Measurements from ENCODE around the gene BRPF1.

The BRPF1 gene, protein sequence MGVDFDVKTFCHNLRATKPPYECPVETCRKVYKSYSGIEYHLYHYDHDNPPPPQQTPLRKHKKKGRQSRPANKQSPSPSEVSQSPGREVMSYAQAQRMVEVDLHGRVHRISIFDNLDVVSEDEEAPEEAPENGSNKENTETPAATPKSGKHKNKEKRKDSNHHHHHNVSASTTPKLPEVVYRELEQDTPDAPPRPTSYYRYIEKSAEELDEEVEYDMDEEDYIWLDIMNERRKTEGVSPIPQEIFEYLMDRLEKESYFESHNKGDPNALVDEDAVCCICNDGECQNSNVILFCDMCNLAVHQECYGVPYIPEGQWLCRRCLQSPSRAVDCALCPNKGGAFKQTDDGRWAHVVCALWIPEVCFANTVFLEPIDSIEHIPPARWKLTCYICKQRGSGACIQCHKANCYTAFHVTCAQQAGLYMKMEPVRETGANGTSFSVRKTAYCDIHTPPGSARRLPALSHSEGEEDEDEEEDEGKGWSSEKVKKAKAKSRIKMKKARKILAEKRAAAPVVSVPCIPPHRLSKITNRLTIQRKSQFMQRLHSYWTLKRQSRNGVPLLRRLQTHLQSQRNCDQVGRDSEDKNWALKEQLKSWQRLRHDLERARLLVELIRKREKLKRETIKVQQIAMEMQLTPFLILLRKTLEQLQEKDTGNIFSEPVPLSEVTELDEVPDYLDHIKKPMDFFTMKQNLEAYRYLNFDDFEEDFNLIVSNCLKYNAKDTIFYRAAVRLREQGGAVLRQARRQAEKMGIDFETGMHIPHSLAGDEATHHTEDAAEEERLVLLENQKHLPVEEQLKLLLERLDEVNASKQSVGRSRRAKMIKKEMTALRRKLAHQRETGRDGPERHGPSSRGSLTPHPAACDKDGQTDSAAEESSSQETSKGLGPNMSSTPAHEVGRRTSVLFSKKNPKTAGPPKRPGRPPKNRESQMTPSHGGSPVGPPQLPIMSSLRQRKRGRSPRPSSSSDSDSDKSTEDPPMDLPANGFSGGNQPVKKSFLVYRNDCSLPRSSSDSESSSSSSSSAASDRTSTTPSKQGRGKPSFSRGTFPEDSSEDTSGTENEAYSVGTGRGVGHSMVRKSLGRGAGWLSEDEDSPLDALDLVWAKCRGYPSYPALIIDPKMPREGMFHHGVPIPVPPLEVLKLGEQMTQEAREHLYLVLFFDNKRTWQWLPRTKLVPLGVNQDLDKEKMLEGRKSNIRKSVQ (N-terminal part only)

DNA sequence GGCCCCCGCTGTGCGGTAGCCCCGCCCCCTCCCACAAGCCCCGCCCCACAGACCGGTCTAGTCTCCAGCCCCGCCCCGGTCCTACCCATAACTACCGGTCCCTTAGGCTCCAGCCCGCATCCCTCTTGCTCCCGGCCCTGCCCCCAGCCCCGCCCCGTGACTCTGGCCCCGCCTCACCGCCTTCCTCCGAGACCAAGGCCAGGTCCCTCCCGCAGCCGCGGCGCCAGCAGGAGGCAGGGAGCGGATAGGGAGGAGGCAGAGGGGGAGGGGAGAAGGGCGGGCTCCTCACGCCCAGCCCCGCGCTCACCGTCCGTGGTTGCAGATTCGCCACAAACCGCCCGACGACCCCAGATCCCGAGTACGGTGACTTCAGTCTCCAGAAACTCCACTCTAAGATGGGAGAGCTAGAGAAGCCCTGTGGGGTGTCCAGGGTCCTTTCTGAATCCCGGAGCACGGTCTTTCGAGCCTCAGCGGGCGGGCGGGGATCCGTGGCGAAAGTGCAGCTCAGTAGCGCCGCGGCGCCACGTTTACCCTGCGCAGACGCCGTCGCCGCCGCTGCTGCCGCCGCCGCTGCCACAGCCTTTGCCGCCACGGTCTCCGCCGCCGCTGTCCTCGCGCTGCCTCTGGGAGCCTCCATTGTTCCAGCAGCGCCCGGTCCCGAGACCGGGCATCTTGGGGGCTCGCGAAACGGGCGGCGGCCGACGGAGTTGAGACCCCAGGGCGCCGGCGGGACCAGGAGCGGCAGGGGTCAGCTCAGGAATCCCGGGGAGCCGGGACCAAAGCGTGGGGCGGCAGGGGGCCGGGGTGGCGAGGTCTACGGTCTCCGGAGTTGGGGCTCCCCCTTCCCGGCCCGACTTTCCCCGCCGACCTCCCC, at the start of gene BRPF1:
Gene BRPF1 (plus strand): TSS at position 530 of the 874 bp plus-strand sequence. CDS start 2,406 bp downstream, outside the sequence.
- TF ChIP-seq, protein P1, sequence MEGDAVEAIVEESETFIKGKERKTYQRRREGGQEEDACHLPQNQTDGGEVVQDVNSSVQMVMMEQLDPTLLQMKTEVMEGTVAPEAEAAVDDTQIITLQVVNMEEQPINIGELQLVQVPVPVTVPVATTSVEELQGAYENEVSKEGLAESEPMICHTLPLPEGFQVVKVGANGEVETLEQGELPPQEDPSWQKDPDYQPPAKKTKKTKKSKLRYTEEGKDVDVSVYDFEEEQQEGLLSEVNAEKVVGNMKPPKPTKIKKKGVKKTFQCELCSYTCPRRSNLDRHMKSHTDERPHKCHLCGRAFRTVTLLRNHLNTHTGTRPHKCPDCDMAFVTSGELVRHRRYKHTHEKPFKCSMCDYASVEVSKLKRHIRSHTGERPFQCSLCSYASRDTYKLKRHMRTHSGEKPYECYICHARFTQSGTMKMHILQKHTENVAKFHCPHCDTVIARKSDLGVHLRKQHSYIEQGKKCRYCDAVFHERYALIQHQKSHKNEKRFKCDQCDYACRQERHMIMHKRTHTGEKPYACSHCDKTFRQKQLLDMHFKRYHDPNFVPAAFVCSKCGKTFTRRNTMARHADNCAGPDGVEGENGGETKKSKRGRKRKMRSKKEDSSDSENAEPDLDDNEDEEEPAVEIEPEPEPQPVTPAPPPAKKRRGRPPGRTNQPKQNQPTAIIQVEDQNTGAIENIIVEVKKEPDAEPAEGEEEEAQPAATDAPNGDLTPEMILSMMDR (IDR thresholded peaks at IDR 0.05; ENCODE audit: low read depth, low read length), result peak; percentile 6
- peak; percentile 99 for DNase-seq (ENCODE audit: extremely low read depth, low read depth)

DNA sequence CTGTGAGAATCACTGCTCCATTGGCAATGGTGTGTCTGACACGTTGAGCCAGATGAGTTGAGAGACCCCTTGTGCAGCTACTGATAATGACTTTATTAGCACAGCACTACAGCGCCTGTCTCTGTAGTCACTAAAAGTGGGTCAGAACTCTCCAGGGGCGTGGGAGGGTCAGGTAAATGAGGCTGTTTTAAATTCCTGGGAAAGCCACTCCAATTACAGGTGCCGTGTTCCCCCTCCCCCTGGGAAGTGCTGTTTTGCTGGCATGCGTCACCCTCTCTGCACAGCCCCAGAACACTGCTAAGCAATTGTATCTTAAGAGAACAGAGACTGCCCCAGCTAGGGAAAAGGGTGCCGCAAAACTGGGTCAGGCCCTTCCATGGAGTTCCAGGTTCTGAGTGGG, 49.4 kb upstream of the BRPF1 start:
- no peak for DNase-seq (ENCODE audit: extremely low read depth, low read depth)
- TF ChIP-seq, protein P1 (IDR thresholded peaks at IDR 0.05; ENCODE audit: low read depth, low read length), result no peak

DNA sequence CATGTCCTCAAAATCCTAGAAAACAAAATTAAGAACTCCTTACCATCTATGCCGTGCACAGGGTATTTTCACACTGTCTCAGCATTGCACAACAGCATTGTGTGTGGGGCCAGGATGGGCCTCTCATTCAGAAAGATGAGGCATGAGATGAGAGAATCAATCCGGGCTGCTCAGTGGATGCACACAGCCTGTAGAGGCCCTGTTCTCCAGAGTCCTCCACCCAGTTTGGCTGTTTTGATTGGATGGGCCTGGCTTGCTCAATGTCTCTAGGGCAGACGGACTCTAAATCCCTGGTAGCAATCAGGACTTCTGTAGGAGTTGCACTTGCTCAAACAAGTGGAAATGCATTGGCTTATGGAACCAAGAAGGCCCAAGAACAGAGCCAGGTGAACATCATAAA, 48.1 kb upstream of the BRPF1 start:
- TF ChIP-seq, protein P1 (IDR thresholded peaks at IDR 0.05; ENCODE audit: low read depth, low read length), result no peak
- no peak for DNase-seq (ENCODE audit: extremely low read depth, low read depth)

DNA sequence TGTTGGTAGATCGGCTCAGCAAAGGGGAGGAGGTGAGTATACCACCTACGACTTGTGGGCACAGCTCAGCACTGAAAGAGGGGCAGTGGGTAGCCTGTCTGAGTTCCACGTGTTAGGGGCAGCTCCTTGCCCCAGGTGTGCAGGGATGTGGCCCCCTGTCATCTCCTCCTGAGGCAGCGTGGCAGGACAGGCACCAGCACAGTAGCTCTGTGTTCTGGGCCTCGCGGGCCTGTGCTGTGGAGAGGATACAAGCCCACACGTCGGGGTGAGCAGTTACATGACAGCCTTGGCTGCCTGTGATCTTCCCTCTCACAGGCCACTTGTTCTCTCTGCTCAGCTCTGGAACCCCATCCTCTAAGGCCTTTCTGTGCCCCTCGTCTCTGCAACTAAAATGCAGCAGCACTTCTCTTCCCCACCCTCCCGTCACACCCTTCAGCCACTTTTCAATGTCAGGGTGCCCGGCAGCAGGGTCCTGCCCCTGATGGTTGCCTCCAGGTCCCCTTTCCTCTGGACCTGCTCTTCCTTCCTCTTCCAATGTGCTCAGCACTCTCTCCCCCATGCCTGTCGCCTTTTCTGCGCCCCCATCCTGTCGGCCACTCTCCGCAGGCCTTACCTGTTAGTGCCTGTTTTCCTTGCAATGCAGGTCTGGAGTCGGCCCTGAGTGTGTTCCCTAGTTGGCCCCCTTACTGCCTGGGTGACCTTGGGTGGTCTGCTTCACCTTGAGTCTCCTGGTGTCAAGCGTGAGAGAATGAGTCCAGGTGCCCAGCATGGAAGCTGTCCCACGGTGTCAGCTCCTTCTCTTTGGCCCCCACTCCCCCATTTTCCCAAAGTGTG, 46.1 kb upstream of the BRPF1 start:
- TF ChIP-seq, protein P1 (IDR thresholded peaks at IDR 0.05; ENCODE audit: low read depth, low read length), result no peak
- DNase-seq (ENCODE audit: extremely low read depth, low read depth), result no peak

- TF ChIP-seq, protein P1 (IDR thresholded peaks at IDR 0.05; ENCODE audit: low read depth, low read length), result no peak
- DNase-seq (ENCODE audit: extremely low read depth, low read depth), result no peak
These were observed 45.4 kb upstream of the BRPF1 start for GRCh38 chr3:9686050-9686550.

- TF ChIP-seq, protein P1 (IDR thresholded peaks at IDR 0.05; ENCODE audit: low read depth, low read length), result no peak
- DNase-seq (ENCODE audit: extremely low read depth, low read depth), result no peak
These were observed 44.8 kb upstream of the BRPF1 start for GRCh38 chr3:9686703-9687102.

Measured in AG09319 (cell line).